Measurements from ENCODE around the gene IBTK.
"Not testable (repeated sequence)": the region's sequence is repeated elsewhere in the genome, so short reads cannot be mapped to it uniquely, and the experiment has no call there.

IBTK gene

DNA sequence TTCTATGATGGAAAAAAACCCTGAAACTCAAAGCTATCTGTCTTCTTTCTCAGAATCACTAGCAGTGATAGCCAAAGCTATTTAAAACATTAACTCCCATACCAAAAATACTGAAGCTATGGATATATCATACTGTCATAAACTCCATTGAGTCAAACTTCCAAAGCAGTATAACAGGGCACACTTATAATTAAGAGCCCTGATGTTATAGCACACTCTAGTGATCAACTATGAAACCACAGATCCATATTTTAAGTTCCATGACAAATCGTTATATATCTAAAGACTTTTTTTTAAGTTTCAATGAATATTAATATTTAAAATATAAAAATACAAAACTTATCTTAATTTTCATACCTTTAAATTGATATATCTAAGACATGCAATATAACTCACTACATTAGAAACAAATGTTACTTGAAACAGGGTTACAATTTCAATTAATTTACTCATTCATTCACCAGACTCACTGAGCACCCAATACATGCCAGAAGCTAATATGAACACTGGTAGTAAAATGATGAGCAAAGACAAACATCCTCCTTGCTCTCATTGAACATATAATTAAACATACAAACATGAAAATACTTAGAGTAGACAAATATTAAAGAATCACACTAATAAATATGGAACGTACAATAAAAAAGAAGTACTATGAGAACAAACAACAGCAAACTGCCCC, 69.3 kb downstream of the IBTK start:
- DNase-seq (ENCODE audit: low read depth in 3 of 3) = no peak

DNA sequence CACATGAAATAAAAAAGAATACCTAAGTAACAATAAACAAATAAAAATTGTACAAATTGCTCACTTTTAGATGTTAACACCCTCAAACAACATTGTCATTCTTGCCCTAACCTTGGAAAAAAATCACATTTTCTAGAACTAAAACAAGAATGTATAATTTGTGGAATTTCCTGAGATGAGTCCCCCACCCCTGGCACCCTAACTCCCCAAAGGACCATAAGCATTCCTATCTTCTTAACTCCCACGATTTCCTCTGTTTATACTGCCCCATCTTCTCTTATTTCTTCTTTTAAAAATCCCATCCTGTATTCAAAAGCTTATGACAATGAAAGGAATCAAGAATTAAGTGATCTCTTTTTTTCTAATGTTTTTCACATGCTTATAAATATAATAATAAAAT, 70.9 kb downstream of the IBTK start:
- no peak for DNase-seq (ENCODE audit: low read depth in 3 of 3)

DNA sequence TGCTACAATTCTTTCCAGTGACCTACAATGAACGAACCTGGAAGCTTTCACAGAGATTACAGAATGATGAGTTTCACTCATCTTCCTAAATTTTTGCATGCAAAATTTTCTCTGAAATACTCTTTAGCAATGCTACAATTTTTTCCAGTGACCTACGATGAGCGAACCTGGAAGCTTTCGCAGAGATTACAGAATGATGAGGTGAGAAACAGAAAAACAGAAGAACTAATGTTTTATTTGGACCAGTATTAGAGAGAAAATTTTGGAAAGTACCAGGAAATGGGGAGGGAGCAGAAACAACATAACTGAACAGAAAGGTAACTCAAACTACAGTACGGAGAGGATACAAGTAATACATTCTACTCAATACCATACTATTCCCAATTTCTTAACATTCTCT, 75.0 kb downstream of the IBTK start:
- DNase-seq (ENCODE audit: low read depth in 3 of 3) = no peak

DNA sequence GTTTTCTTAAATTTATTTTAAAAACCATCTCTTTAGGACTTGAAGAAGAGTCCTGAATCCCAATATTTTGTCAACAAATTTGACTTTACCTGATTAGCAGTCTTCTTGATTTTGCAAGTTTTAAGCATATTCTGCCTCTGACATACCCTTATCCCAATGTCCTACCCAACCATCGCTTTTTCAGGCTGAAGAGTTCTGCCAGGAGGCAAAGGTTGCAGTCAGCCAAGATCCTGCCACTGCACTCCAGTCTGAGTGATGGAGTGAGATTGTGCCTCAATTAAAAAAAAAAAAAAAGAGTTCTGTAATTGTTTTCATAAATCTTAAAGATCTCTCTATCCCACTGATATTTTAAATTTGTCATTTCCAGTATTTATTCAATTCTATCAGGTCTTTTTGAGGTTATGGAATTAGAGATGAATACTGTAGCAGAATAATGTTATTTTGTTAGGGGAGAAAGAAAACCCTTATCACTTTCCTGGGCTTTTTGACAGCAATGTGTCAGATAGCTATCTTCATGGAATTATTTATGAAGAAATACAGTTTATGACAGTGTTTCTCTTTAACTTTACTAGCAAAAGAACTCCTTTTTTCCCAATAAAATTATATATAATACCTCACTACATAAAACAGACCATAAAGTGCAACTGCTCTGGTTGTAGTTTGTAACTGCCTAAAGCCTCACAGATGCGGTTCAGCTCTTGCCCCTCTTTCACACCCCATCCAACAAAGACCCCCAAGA, 78.2 kb downstream of the IBTK start:
- no peak for DNase-seq (ENCODE audit: low read depth in 3 of 3)

DNA sequence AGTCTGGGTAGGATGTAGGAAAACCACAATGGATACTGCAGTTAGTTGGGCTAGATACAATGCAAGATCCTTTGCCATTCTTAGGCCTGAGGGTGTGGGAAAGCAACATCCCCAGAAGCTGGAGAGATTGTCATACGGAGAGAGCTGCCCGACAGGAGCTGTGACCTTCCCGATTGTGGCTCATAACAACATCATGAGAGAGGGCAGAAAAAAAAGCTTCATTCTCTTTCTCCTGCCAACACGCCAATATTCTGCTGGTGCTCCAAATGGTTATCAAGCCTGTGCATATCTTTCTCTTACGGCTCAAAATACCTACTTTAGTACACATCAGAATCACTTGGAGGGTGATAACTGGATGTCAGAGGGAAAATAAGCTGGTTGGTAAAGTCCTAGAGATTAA, 81.1 kb downstream of the IBTK start:
- no peak for DNase-seq (ENCODE audit: low read depth in 3 of 3)

DNA sequence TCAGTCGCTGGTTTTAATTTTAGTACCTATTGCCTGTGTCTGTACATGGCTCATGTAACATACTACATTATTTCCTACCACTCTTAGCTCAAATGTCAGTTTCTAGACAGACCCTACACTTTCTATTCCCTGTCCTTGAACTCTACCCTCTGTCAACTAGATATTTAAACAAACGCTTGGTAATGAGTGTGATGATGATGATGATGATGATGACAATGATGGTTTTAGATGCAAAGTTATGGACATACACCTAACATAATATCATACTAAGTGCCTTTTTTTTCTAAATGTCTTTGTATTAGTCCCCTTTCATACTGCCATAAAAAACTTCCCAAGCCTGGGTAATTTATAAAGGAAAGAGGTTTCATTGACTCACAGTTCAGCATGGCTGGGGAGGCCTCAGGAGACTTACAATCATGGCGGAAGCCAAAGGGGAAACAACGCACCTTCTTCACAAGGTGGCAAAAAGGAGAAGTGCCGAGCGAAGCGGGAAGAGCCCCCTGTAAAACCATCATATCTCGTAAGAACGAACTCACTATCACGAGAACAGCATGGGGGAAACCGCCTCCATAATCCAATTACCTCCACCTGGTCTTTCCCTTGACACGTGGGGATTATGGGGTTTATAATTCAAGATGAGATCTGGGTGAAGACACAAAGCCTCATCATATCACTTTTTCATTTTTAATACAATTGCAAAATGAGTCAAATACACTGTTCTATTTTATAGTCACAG, 87.1 kb downstream of the IBTK start:
- DNase-seq (ENCODE audit: low read depth in 3 of 3) = no peak

DNA sequence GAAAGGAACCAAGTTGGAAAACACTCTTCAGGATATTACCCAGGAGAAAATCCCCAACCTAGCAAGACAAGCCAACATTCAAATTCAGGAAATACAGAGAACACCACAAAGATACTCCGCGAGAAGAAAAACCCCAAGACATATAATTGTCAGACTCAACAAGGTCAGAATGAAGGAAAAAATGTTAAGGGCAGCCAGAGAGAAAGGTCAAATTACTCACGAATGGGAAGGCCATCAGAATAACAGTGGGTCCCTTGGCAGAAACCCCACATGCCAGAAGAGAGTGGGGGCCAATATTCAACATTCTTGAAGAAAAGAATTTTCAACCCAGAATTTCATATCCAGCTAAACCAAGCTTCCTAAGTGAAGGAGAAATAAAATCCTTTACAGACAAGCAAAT, 94.8 kb downstream of the IBTK start:
- not testable (repeated sequence) for DNase-seq (ENCODE audit: low read depth in 3 of 3)

DNA sequence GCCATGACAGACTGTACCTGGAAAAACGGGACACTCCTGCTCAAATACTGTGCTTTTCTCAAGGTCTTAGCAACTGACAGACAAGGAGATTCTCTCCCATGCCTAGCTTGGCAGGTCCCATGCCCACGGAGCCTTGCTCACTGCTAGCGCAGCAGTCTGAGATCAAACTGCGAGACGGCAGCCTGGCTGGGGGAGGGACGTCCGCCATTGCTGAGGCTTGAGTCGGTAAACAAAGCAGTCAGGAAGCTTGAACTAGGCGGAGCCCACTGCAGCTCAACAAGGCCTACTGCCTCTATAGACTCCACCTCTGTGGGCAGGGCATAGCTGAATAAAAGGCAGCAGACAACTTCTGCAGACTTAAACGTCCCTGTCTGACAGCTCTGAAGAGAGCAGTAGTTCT, 96.4 kb downstream of the IBTK start:
- not testable (repeated sequence) for DNase-seq (ENCODE audit: low read depth in 3 of 3)

DNA sequence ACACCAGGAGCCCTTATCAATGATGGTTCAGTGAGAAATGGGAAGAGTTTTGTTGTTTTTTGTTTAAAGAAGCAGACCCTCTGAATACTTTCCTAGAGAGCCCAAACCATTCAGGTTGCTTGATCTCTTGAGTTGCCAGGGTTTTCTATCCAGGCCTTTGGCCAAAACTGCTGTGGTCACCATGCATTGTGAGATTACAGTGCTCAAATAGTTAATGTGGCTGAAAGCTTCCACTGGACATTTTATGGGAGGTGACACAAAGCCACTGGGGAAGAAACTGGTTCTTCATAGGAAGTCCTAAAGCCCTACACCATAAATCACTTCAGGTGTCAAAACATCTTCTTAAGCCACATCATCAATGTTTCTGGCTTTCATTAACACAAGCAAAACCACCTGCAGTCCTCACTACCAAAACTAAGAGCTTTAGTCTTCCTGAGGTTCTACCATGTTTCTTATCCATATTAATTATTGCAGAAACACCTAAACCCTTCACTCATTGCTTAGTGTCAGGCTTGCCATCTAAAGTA, 101.6 kb downstream of the IBTK start:
- no peak for DNase-seq (ENCODE audit: low read depth in 3 of 3)

DNA sequence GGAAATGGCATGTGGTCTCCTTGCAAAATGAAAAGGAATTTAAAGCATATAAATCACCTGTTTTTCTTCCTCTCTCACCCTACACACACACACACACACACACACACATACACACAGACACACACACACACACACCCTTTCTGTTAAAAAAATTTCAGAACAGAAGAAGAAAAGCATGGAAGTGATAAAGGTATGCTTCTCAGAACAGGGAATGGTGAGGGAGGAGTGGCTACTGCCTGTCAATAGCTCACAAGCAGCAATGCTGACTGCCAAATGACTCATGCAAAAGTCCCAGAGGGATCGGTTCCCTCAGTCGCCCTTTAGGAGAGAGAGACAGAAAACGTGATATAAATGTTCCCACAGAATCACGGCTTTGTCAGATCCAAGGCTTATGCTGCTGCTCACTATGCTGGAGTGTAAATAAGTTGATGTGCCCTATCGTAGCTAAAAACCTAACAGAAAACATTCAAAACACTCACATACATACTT, 102.6 kb downstream of the IBTK start:
- DNase-seq (ENCODE audit: low read depth in 3 of 3) = no peak

DNA sequence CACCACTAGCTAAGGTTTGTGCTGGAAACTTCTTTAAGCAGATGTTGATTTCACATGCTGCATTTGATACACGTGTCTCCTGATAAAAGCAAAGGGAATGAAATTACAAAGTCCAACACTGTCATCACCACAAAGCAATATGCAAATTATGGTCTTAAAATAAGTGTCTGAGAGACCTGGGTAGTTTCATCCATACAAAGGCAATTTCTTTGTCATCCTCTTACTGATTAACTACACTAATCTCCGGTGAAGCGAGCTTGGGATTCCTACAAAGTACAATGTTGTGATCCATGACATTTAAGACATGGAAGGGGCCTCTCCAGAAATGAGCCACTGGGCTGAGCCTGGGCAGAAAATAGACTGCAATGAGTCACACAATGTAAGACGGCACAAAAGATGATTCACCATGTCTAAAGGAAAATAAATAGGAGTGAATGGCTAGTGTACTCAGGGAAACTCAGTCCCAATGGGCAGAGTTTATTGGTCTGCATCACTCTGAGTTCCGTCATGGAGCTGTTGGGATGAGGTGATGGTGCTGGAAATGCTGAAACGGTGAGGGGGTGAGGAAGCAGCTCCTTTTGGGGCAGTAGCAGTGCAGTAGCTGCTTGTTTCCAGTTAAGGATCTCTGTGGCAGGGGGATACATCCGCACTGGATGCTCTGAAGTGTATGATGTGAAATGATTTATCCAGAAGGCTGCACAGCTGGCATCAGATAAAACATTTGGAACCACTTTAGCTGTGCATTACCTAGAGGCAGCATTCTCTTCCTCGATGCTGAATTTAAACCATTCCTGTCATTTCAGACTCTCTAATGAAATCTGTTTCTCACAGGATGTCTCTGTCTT, 103.3 kb downstream of the IBTK start:
- no peak for DNase-seq (ENCODE audit: low read depth in 3 of 3)

DNA sequence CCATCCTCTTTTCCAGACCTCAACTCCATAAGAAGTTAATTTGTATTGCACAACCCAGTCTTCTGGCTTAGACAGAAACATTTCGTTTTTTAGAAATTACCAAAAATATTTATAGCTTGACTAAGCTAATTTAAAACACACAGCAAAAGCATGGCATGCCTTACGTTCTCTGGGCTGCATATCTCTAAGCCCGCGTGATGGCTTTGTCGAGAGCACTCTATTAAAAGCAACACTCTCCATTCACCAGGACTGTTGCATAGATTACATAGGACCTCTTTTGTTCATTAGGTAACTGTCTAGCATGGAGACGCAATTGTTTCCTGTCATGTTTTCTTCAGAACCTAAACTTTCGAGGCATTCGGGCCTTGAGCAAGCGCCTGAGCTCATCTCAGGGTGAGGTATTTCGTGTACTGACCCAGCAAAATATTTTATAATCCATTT, 104.5 kb downstream of the IBTK start:
- DNase-seq (ENCODE audit: low read depth in 3 of 3) = no peak

DNA sequence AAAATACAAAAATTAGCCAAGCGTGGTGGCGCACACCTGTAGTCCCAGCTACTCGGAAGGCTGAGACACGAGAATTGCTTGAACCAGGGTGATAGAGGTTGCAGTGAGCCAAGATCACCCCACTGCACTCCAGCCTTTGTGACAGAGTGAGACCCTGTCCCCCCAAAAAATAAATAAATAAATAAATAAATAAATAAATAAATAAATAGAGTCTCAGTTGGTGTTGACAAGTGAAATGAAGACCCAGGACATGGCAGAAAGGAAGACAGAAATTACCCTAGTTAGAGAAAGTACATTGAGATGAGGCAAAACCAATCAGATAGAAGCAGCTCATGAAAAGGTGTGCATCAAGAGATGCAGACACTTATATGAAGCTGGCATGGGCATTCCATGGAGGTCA, 105.0 kb downstream of the IBTK start:
- DNase-seq (ENCODE audit: low read depth in 3 of 3) = no peak

DNA sequence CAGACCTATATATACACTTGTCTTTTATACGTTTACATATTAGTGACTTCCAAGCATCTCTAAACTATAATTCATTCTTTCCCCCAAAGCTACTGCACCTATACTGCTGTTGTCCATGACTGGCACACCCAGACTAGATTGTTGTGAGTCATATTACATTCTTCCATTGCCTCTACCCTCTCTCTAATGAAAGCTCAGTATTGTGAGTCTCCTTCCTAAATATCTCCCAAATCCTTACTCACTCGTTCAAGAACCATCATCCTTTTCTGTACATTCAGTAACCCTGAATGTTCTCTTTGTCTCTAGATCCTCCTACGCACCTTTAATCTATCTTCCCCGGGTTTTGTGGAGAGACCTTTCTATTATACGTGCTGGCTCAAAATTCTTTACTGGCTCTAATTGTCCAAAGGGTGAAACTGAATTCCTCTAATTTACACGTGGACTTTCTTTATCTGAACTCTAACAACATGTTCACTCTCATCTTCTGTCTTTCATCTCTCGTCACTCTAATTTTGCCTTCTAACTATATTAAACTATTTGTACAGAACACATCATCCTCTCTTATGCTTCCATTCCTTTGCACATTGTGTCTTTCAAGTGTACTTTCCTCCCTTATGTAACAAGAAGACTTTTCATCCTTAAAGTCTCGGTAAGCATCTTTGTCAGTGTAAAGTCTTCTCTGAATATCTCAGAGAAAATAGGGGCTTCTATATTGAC, 109.3 kb downstream of the IBTK start:
- DNase-seq (ENCODE audit: low read depth in 3 of 3) = no peak

DNA sequence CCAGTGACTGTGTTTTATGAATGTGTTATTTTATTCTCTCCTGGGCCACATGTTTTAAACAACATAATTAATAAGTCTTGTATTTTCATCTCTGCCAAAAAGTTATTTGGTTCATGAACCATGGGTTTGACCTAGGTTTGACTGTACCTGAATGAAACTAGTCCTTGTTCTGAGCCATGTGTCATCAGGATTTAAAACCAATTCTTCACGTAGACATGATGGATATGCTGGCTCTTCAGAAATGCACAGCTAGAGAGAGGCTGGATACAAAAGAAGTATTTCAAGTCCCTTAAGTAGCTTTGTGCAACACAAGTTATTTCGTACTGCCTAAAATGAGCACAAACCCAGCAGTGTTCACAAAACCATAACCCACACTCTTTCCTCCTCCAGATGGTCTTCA, 116.1 kb downstream of the IBTK start:
- no peak for DNase-seq (ENCODE audit: low read depth in 3 of 3)

DNA sequence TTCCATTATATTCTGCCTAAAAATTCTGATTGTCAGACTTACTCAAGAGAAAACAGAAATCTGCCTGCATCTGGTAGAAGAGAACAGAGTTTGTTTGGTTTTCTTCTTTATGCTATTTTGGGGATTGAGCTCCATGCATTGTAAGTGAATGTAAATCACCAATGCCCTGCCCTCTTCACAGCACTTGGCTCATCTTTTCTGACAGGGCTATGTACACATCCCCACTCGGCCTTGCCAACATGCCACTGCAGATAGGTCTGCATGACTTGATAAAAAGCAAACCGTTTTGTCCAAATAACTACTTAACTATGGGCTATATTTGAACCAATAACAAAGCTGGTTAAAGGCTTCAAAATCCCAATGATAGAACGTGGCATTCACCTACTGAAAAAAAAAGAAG, 117.7 kb downstream of the IBTK start:
- no peak for DNase-seq (ENCODE audit: low read depth in 3 of 3)

DNA sequence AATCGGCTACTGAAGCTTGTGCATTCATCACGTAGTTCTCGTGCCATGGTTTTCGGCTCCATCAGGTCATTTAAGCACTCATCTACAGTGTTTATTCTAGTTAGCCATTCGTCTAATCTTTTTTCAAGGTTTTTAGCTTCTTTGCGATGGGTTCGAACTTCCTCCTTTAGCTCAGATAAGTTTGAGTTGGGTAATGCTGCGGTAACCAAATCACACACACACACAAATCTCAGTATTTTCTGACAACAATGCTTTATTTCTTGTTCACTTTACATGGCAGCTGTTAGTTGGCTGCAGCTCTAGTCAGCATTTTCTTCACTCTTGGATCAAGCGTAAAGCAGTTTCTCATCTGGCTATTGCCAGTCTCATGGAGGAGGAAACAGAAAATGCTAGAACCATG, 118.6 kb downstream of the IBTK start:
- DNase-seq (ENCODE audit: low read depth in 3 of 3) = not testable (repeated sequence)

DNA sequence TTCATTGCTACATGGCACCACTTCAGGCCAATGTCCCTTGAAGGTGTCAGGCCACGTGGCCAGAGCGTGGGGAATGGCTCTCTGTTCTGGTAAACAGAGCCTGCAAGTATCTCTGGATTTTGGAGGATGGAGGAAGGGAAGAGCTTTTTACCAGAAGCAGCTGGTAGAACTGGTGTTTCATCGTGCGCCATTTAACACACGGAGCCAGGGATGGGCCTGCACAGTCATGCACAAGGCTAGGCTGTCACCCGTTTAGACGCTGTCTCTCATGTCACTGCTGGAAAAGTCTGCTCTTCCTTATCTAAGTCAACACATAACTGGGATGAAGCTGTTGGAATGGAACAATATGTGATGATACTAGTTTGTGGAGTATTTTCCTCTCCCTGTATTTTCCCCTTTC, 123.9 kb downstream of the IBTK start:
- DNase-seq (ENCODE audit: low read depth in 3 of 3) = no peak
